Measurements from ENCODE around the gene ATP10A. TPM values are rescaled to one million over a fixed set of nuclear protein-coding genes. Genes with fewer than 3 reads are reported as not detected.

ATP10A gene
- polyA plus RNA-seq, 1 donor (not counting 4 experiments of a cell fraction or from before 2014, with no cell fraction given) = not detected

DNA sequence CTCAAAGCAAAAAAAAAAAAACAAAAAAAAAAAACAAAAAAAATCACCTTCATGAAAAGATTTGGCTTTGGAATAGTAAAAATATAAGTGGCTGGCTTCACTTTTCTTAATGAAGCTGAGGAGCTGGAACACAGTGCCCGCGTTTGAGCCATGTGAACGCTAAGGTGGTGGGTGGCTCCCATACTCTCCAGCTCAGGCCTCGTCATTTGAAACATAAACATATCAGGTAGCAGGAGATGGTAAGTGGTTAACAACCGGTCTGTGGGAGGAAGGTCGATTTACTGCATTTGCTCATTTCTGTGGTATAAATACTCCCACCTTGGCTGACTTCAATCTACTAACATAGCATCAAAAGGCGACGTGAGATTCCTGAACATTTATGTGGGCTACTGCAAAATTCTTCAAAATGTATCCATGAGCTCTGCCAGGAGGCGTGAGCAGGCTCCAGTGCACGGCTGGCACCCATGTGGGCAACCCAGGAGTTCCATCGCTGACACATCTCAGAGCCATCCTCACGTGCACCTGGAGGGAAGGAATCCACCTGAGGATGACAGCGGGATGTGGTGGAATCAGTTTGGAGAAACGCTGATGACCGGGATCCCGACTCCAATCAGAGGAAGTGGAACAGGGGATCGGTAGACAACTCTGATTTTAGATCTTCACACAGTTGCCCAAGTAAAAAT lies 157.6 kb downstream of the ATP10A start:
- DNase-seq (ENCODE audit: low read depth, low spot score) = no peak
- Histone ChIP-seq H3K4me1 (ENCODE audit: control insufficient read depth, extremely low read depth, insufficient read depth, low read length) (no peaks in the 10 kb centered on the region), H3K79me2 (ENCODE audit: control insufficient read depth, insufficient read depth, low read length) (no peaks in the 10 kb centered on the region), H3K27me3 (ENCODE audit: control insufficient read depth, extremely low read depth, insufficient read depth, low read length) (no peaks in the 10 kb centered on the region), H3K4me2 (ENCODE audit: control insufficient read depth, extremely low read depth, insufficient read depth, low read depth, low read length) (no peak overlapping the region), H3K4me3 (ENCODE audit: control insufficient read depth in 2 of 3, extremely low read depth in 1 of 3, insufficient read depth in 2 of 3, low read depth in 1 of 3, low read length in 3 of 3) (no peak overlapping the region), H3K27ac (ENCODE audit: control insufficient read depth, insufficient read depth, low read length) (no peak overlapping the region), H4K20me1 (ENCODE audit: control insufficient read depth, extremely low read depth, insufficient read depth, low read length) (no peaks in the 10 kb centered on the region), H3K9ac (ENCODE audit: control insufficient read depth, extremely low read depth, insufficient read depth, low read length) (no peak overlapping the region), H2AFZ (ENCODE audit: control insufficient read depth, low read length) (no peak overlapping the region), H3K9me1 (ENCODE audit: control insufficient read depth, extremely low read depth, insufficient read depth, low read length) (no peaks in the 10 kb centered on the region), H3K36me3 (ENCODE audit: control insufficient read depth in 2 of 2, extremely low read depth in 1 of 2, insufficient read depth in 2 of 2, low read length in 2 of 2) (no peaks in the 10 kb centered on the region), H3K9me3 (ENCODE audit: control insufficient read depth, low read depth, low read length) (peaks cover 16% of the 10 kb centered on the region)
- FAIRE-seq = no peak
- no peak for TF ChIP-seq CTCF (optimal IDR thresholded peaks at IDR 0.05 in 1 of 3, IDR thresholded peaks at IDR 0.05 in 1 of 3, conservative IDR thresholded peaks at IDR 0.05 in 1 of 3; ENCODE audit: extremely low read depth in 1 of 3, insufficient read depth in 2 of 3, low read length in 3 of 3)
- TF ChIP-seq EZH2 (IDR thresholded peaks at IDR 0.05; ENCODE audit: low read length) = no peak
- dilution Hi-C loops (cut with MboI; ENCODE audit: extremely low pct_ligation_motif_present, low sequenced_read_pairs) = no loop called here

- H3K9me3 ChIP-seq (ENCODE audit: control insufficient read depth, low read depth, low read length) = peaks cover 9% of the 10 kb centered on the region
- dilution Hi-C loops (cut with MboI; ENCODE audit: extremely low pct_ligation_motif_present, low sequenced_read_pairs) = no loop called here
- H3K4me2 ChIP-seq (ENCODE audit: control insufficient read depth, extremely low read depth, insufficient read depth, low read depth, low read length) = no peak overlapping the region
- H3K36me3 ChIP-seq (ENCODE audit: control insufficient read depth in 2 of 2, extremely low read depth in 1 of 2, insufficient read depth in 2 of 2, low read length in 2 of 2) = no peaks in the 10 kb centered on the region
- H3K79me2 ChIP-seq (ENCODE audit: control insufficient read depth, insufficient read depth, low read length) = no peaks in the 10 kb centered on the region
- no peak overlapping the region for H3K9ac ChIP-seq (ENCODE audit: control insufficient read depth, extremely low read depth, insufficient read depth, low read length)
- no peak overlapping the region for H3K4me3 ChIP-seq (ENCODE audit: control insufficient read depth in 2 of 3, extremely low read depth in 1 of 3, insufficient read depth in 2 of 3, low read depth in 1 of 3, low read length in 3 of 3)
- H3K4me1 ChIP-seq (ENCODE audit: control insufficient read depth, extremely low read depth, insufficient read depth, low read length) = no peaks in the 10 kb centered on the region
- no peak for DNase-seq (ENCODE audit: low read depth, low spot score)
- no peak overlapping the region for H2AFZ ChIP-seq (ENCODE audit: control insufficient read depth, low read length)
- no peak for TF ChIP-seq EZH2 (IDR thresholded peaks at IDR 0.05; ENCODE audit: low read length)
- TF ChIP-seq CTCF (optimal IDR thresholded peaks at IDR 0.05 in 1 of 3, IDR thresholded peaks at IDR 0.05 in 1 of 3, conservative IDR thresholded peaks at IDR 0.05 in 1 of 3; ENCODE audit: extremely low read depth in 1 of 3, insufficient read depth in 2 of 3, low read length in 3 of 3) = no peak
- H3K27ac ChIP-seq (ENCODE audit: control insufficient read depth, insufficient read depth, low read length) = no peak overlapping the region
- no peaks in the 10 kb centered on the region for H4K20me1 ChIP-seq (ENCODE audit: control insufficient read depth, extremely low read depth, insufficient read depth, low read length)
- FAIRE-seq = no peak
- H3K9me1 ChIP-seq (ENCODE audit: control insufficient read depth, extremely low read depth, insufficient read depth, low read length) = no peaks in the 10 kb centered on the region
- H3K27me3 ChIP-seq (ENCODE audit: control insufficient read depth, extremely low read depth, insufficient read depth, low read length) = no peaks in the 10 kb centered on the region
These were observed 159.4 kb downstream of the ATP10A start for GRCh38 chr15:25703726-25704125.
